Stomach (tissue), 9 donors: ENCODE data around the gene TENM3. TPM values are rescaled to one million over a fixed set of nuclear protein-coding genes. Genes with fewer than 3 reads are reported as not detected.

Experiments
- DNase-seq, 2 donors: peaks; one replicate each; pipeline versions ENCODE4 v3.0.0 to v3.0.0-alpha.2; 2013 to 2019
- H3K27ac ChIP-seq, 5 donors: fragments of 200-600 bp in 4 of 5; sonication (generic) in 4 of 5; one replicate each; pipeline ENCODE4 v1.5.1; 2013 to 2019; ENCODE audit warnings: mild to moderate bottlenecking in 1 of 5, moderate library complexity in 1 of 5
- H3K27me3 ChIP-seq, 3 donors: fragments of 200-600 bp; sonication (generic); one replicate each; pipeline ENCODE4 v1.5.1; 2017 to 2019; ENCODE audit warnings: mixed run types in 1 of 3
- H3K36me3 ChIP-seq, 4 donors: fragments of 200-600 bp; sonication (generic); 1 replicate in 3 of 4; 2 replicates in 1 of 4; pipeline ENCODE4 v1.5.1; 2016 to 2019
- H3K4me1 ChIP-seq, 4 donors: fragments of 200-600 bp; sonication (generic); one replicate each; pipeline ENCODE4 v1.5.1; 2016 to 2019
- H3K4me3 ChIP-seq, 4 donors: fragments of 200-600 bp; sonication (generic) in 3 of 4; one replicate each; pipeline ENCODE4 v1.5.1; 2016 to 2019; ENCODE audit warnings: mild to moderate bottlenecking in 1 of 4
- H3K9me3 ChIP-seq, 4 donors: fragments of 200-600 bp; sonication (generic); one replicate each; pipeline ENCODE4 v1.5.1; 2016 to 2019
- CTCF ChIP-seq, 7 experiments: fragments of 450-650 bp in 4 of 7; fragments of 200-600 bp in 3 of 7; sonication (generic) in 3 of 7; IDR thresholded peaks; one replicate each; pipeline ENCODE4 v1.5.1; 2016 to 2019; ENCODE audit warnings: antibody characterized with exemption in 7 of 7, control low read depth in 2 of 7, mild to moderate bottlenecking in 1 of 7
- EP300 ChIP-seq: sonication (generic); formaldehyde crosslinking; IDR thresholded peaks from one replicate; pipeline ENCODE4 v1.6.1; 2017; ENCODE audit warnings: antibody characterized with exemption
- POLR2A ChIP-seq, 4 donors: fragments of 450-650 bp; IDR thresholded peaks; one replicate each; pipeline ENCODE4 v1.6.1; 2016; ENCODE audit warnings: antibody characterized with exemption in 4 of 4, control low read depth in 2 of 4, mild to moderate bottlenecking in 1 of 4, moderate library complexity in 1 of 4
- POLR2AphosphoS5 ChIP-seq, 3 donors: sonication (generic); formaldehyde crosslinking; IDR thresholded peaks; one replicate each; pipeline ENCODE4 v1.6.1; 2016; ENCODE audit warnings: antibody characterized with exemption in 3 of 3
- WGBS, 5 donors: extraction: QIAGEN DNeasy Blood & Tissue Kit in 3 of 5; methylation state at CpG; one replicate each; pipeline versions ENCODE4 v1.1.5 to v1.1.7; 2013 to 2018; 5-methylcytosine and 5-hydroxymethylcytosine counted together
- intact Hi-C: fragments of 100-400 bp; cut with DNase I; formaldehyde crosslinking; loops from one replicate; pipeline ENCODE4 v1.15.1; 2023; ENCODE audit warnings: low total_unique reads
- polyA plus RNA-seq, 3 donors: library from polyadenylated mRNA; stranded (reverse); fragments of 200-250 nt; gene quantifications; one replicate each; pipeline ENCODE4 v1.2.3, GENCODE V29; 2013
- total RNA-seq, 5 donors: library from RNA; depleted of rRNA; stranded (reverse); fragments of >200 nt; gene quantifications; one replicate each; pipeline versions ENCODE4 v1.1.0 to v1.2.3, GENCODE V29; 2014 to 2016
- donor health status: healthy with polysubstance abuse.
- donor health status: Bipolar disorder and iron deficiency.
- donor health status: healthy.

Gene TENM3
- total and polyA plus RNA-seq, 8 donors: under 0.01 to 8.3 (median 0.44) TPM

GRCh38 chr4:182488896-182489295, 245.7 kb downstream of the TENM3 start:
- Histone ChIP-seq H3K27me3 (no peaks in the 10 kb centered on the region), H3K36me3 (no peaks in the 10 kb centered on the region), H3K27ac (no peak overlapping the region), H3K9me3 (no peaks in the 10 kb centered on the region), H3K4me1 (peaks cover 0 to 12% (median 6%) of the 10 kb centered on the region in 4 donors), H3K4me3 (no peak overlapping the region)
- 27 to 59% (median 48%) methylated on average over 2 of the region's 2 CpGs for WGBS, 5 donors
- TF ChIP-seq POLR2AphosphoS5 (IDR thresholded peaks at IDR 0.05) (no peak), EP300 (no peak), POLR2A (IDR thresholded peaks at IDR 0.05) (no peak), CTCF (IDR thresholded peaks at IDR 0.05) (no peak)
- intact Hi-C loops: loop anchor here (10.0 kb wide), 1 partner anchor 316 kb away; no protein-coding TSS in a partner anchor
- no peak for DNase-seq

GRCh38 chr4:182489607-182490006, 246.4 kb downstream of the TENM3 start:
- Histone ChIP-seq H3K36me3 (no peaks in the 10 kb centered on the region), H3K27me3 (no peaks in the 10 kb centered on the region), H3K27ac (no peak overlapping the region), H3K9me3 (no peaks in the 10 kb centered on the region), H3K4me3 (no peak overlapping the region), H3K4me1 (peaks cover 0 to 12% (median 6%) of the 10 kb centered on the region in 4 donors)
- no peak for DNase-seq
- WGBS, 5 donors: 83 to 90% (median 88%) methylated on average over 2 of the region's 2 CpGs
- intact Hi-C loops: loop anchor here (10.0 kb wide), 1 partner anchor 315 kb away; no protein-coding TSS in a partner anchor
- TF ChIP-seq EP300 (no peak), POLR2AphosphoS5 (IDR thresholded peaks at IDR 0.05) (no peak), CTCF (IDR thresholded peaks at IDR 0.05) (no peak), POLR2A (IDR thresholded peaks at IDR 0.05) (no peak)

GRCh38 chr4:182491719-182492118, 248.5 kb downstream of the TENM3 start:
- TF ChIP-seq CTCF (IDR thresholded peaks at IDR 0.05): no peak
- TF ChIP-seq POLR2A (IDR thresholded peaks at IDR 0.05): no peak
- TF ChIP-seq EP300: no peak
- no peak for TF ChIP-seq POLR2AphosphoS5 (IDR thresholded peaks at IDR 0.05)
- Histone ChIP-seq H3K36me3 (no peaks in the 10 kb centered on the region), H3K27ac (peak overlapping the region in 1 of 5 donors; percentile 9), H3K4me3 (no peak overlapping the region), H3K4me1 (peaks cover 0 to 12% (median 6%) of the 10 kb centered on the region in 4 donors), H3K27me3 (no peaks in the 10 kb centered on the region), H3K9me3 (no peaks in the 10 kb centered on the region)
- no peak for DNase-seq
- intact Hi-C loops: no loop called here

- TF ChIP-seq POLR2A (IDR thresholded peaks at IDR 0.05) (no peak), EP300 (no peak), POLR2AphosphoS5 (IDR thresholded peaks at IDR 0.05) (no peak), CTCF (IDR thresholded peaks at IDR 0.05) (no peak)
- intact Hi-C loops: no loop called here
- WGBS, 5 donors: 15 to 32% (median 22%) methylated on average over 3 of the region's 3 CpGs
- peaks cover 0 to 12% (median 6%) of the 10 kb centered on the region in 4 donors for H3K4me1 ChIP-seq
- H3K27me3 ChIP-seq: no peaks in the 10 kb centered on the region
- H3K27ac ChIP-seq: peak overlapping the region in 1 of 5 donors; percentile 9
- no peaks in the 10 kb centered on the region for H3K9me3 ChIP-seq
- no peak overlapping the region for H3K4me3 ChIP-seq
- no peaks in the 10 kb centered on the region for H3K36me3 ChIP-seq
- peak in 1 of 2 donors; percentile 26 for DNase-seq
These were observed 249.2 kb downstream of the TENM3 start for GRCh38 chr4:182492423-182492822.
